Gastroesophageal sphincter (tissue), 3 donors: Measurements from ENCODE around the gene KPNA6.
"Not testable (repeated sequence)": the region's sequence is repeated elsewhere in the genome, so short reads cannot be mapped to it uniquely, and the experiment has no call there.

Experiments
- EP300 ChIP-seq: sonication (generic); formaldehyde crosslinking; IDR thresholded peaks from one replicate; pipeline ENCODE4 v1.6.1; 2017; ENCODE audit warnings: antibody characterized with exemption, mild to moderate bottlenecking
- POLR2A ChIP-seq, 2 donors: fragments of 450-650 bp; IDR thresholded peaks; one replicate each; pipeline ENCODE4 v1.6.1; 2017; ENCODE audit warnings: antibody characterized with exemption in 2 of 2, mild to moderate bottlenecking in 2 of 2, moderate library complexity in 1 of 2
- TF ChIP-seq, protein P1 (sequence below), 4 experiments: fragments of 200-600 bp in 2 of 4; fragments of 450-650 bp in 2 of 4; sonication (generic) in 1 of 4; IDR thresholded peaks; one replicate each; pipeline ENCODE4 v1.5.1; 2017 to 2019; ENCODE audit warnings: antibody characterized with exemption in 4 of 4, mild to moderate bottlenecking in 2 of 4, moderate library complexity in 2 of 4

DNA sequence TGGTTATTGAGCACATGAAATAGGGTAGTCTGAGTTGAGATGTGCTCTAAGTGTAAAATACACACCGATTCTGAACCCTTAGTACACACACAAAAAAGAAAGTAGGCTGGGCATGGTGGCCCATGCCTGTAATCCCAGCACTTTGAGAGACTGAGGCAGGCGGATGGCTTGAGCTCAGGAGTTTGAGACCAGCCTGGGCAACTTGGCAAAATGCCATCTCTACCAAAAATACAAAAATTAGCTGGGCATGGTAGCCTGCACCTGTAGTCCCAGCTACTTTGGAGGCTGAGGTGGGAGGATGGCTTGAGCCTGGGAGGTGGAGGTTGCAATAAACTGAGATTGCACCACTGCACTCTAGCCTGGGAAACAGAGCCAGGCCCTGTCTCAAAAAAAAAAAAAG is 21.5 kb upstream of the KPNA6 start:
- TF ChIP-seq POLR2A (IDR thresholded peaks at IDR 0.05); EP300: not testable (repeated sequence)
- TF ChIP-seq, protein P1, sequence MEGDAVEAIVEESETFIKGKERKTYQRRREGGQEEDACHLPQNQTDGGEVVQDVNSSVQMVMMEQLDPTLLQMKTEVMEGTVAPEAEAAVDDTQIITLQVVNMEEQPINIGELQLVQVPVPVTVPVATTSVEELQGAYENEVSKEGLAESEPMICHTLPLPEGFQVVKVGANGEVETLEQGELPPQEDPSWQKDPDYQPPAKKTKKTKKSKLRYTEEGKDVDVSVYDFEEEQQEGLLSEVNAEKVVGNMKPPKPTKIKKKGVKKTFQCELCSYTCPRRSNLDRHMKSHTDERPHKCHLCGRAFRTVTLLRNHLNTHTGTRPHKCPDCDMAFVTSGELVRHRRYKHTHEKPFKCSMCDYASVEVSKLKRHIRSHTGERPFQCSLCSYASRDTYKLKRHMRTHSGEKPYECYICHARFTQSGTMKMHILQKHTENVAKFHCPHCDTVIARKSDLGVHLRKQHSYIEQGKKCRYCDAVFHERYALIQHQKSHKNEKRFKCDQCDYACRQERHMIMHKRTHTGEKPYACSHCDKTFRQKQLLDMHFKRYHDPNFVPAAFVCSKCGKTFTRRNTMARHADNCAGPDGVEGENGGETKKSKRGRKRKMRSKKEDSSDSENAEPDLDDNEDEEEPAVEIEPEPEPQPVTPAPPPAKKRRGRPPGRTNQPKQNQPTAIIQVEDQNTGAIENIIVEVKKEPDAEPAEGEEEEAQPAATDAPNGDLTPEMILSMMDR (IDR thresholded peaks at IDR 0.05): not testable (repeated sequence)
